Stomach (tissue), 9 donors: ENCODE data around the gene AMBP. TPM values are rescaled to one million over a fixed set of nuclear protein-coding genes. Genes with fewer than 3 reads are reported as not detected.

Source experiments
- DNase-seq, 2 donors: peaks; one replicate each; pipeline versions ENCODE4 v3.0.0 to v3.0.0-alpha.2; 2013 to 2019
- H3K27ac ChIP-seq, 5 donors: fragments of 200-600 bp in 4 of 5; sonication (generic) in 4 of 5; one replicate each; pipeline ENCODE4 v1.5.1; 2013 to 2019; ENCODE audit warnings: mild to moderate bottlenecking in 1 of 5, moderate library complexity in 1 of 5
- H3K27me3 ChIP-seq, 3 donors: fragments of 200-600 bp; sonication (generic); one replicate each; pipeline ENCODE4 v1.5.1; 2017 to 2019; ENCODE audit warnings: mixed run types in 1 of 3
- H3K36me3 ChIP-seq, 4 donors: fragments of 200-600 bp; sonication (generic); 1 replicate in 3 of 4; 2 replicates in 1 of 4; pipeline ENCODE4 v1.5.1; 2016 to 2019
- H3K4me1 ChIP-seq, 4 donors: fragments of 200-600 bp; sonication (generic); one replicate each; pipeline ENCODE4 v1.5.1; 2016 to 2019
- H3K4me3 ChIP-seq, 4 donors: fragments of 200-600 bp; sonication (generic) in 3 of 4; one replicate each; pipeline ENCODE4 v1.5.1; 2016 to 2019; ENCODE audit warnings: mild to moderate bottlenecking in 1 of 4
- H3K9me3 ChIP-seq, 4 donors: fragments of 200-600 bp; sonication (generic); one replicate each; pipeline ENCODE4 v1.5.1; 2016 to 2019
- EP300 ChIP-seq: sonication (generic); formaldehyde crosslinking; IDR thresholded peaks from one replicate; pipeline ENCODE4 v1.6.1; 2017; ENCODE audit warnings: antibody characterized with exemption
- POLR2A ChIP-seq, 4 donors: fragments of 450-650 bp; IDR thresholded peaks; one replicate each; pipeline ENCODE4 v1.6.1; 2016; ENCODE audit warnings: antibody characterized with exemption in 4 of 4, control low read depth in 2 of 4, mild to moderate bottlenecking in 1 of 4, moderate library complexity in 1 of 4
- POLR2AphosphoS5 ChIP-seq, 3 donors: sonication (generic); formaldehyde crosslinking; IDR thresholded peaks; one replicate each; pipeline ENCODE4 v1.6.1; 2016; ENCODE audit warnings: antibody characterized with exemption in 3 of 3
- WGBS, 5 donors: extraction: QIAGEN DNeasy Blood & Tissue Kit in 3 of 5; methylation state at CpG; one replicate each; pipeline versions ENCODE4 v1.1.5 to v1.1.7; 2013 to 2018; 5-methylcytosine and 5-hydroxymethylcytosine counted together
- intact Hi-C: fragments of 100-400 bp; cut with DNase I; formaldehyde crosslinking; loops from one replicate; pipeline ENCODE4 v1.15.1; 2023; ENCODE audit warnings: low total_unique reads
- polyA plus RNA-seq, 3 donors: library from polyadenylated mRNA; stranded (reverse); fragments of 200-250 nt; gene quantifications; one replicate each; pipeline ENCODE4 v1.2.3, GENCODE V29; 2013
- total RNA-seq, 5 donors: library from RNA; depleted of rRNA; stranded (reverse); fragments of >200 nt; gene quantifications; one replicate each; pipeline versions ENCODE4 v1.1.0 to v1.2.3, GENCODE V29; 2014 to 2016
- TF ChIP-seq, protein P1 (sequence below), 7 experiments: fragments of 450-650 bp in 4 of 7; fragments of 200-600 bp in 3 of 7; sonication (generic) in 3 of 7; IDR thresholded peaks; one replicate each; pipeline ENCODE4 v1.5.1; 2016 to 2019; ENCODE audit warnings: antibody characterized with exemption in 7 of 7, control low read depth in 2 of 7, mild to moderate bottlenecking in 1 of 7
- donor health status: healthy with polysubstance abuse.
- donor health status: Bipolar disorder and iron deficiency.
- donor health status: healthy.

Gene AMBP
- total and polyA plus RNA-seq, 8 donors = 0.89 to 3.3 (median 2.5) TPM; not detected in 2

DNA sequence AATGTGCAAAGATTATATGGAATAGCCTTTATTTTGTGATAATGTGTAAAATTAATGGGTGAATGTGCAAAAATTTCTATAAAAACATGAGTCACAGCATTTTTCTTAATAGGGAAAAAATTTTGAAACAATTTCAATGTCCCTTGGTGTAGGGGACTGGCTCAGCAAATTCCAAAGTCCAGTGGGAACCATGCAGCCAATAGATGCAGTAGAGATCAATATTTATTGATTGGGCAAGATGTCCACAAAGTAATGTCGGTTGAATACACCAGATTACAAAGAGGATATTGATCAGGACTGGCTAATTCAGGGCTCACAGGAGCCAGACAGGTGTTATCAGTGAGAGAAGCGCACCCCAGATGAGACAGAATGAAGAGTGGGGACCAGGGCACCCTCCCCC is 62.5 kb downstream of the AMBP start:
- Histone ChIP-seq H3K36me3 (peaks cover 13 to 76% (median 67%) of the 10 kb centered on the region in 4 donors), H3K9me3 (peaks cover 0 to 5% (median 0%) of the 10 kb centered on the region in 4 donors), H3K27ac (no peak overlapping the region), H3K27me3 (no peaks in the 10 kb centered on the region), H3K4me1 (no peaks in the 10 kb centered on the region), H3K4me3 (no peak overlapping the region)
- intact Hi-C loops = no loop called here
- TF ChIP-seq, protein P1, sequence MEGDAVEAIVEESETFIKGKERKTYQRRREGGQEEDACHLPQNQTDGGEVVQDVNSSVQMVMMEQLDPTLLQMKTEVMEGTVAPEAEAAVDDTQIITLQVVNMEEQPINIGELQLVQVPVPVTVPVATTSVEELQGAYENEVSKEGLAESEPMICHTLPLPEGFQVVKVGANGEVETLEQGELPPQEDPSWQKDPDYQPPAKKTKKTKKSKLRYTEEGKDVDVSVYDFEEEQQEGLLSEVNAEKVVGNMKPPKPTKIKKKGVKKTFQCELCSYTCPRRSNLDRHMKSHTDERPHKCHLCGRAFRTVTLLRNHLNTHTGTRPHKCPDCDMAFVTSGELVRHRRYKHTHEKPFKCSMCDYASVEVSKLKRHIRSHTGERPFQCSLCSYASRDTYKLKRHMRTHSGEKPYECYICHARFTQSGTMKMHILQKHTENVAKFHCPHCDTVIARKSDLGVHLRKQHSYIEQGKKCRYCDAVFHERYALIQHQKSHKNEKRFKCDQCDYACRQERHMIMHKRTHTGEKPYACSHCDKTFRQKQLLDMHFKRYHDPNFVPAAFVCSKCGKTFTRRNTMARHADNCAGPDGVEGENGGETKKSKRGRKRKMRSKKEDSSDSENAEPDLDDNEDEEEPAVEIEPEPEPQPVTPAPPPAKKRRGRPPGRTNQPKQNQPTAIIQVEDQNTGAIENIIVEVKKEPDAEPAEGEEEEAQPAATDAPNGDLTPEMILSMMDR (IDR thresholded peaks at IDR 0.05) = no peak
- TF ChIP-seq POLR2AphosphoS5 (IDR thresholded peaks at IDR 0.05) = no peak
- no peak for TF ChIP-seq POLR2A (IDR thresholded peaks at IDR 0.05)
- no peak for TF ChIP-seq EP300
- no peak for DNase-seq
- WGBS, 5 donors = 83 to 93% (median 88%) methylated on average over 2 of the region's 2 CpGs

DNA sequence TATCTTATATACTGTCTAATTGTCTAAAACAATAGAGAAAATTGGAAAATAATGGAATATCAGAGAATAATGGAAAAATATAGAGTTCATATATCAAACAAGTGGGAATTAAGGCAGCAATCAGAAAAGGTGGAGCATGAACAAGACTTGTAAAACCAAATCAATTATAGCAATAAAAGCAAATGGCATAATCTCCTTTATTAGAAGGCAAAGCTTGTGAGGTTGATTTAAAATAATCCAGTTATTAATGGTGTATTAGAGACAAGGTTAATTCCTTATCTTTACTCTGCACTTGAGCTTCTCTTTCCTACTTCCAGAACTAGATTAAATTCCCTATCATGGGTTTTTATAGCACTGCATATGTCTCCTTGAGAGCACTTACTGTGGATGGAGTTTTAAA is 64.1 kb downstream of the AMBP start:
- TF ChIP-seq, protein P1 (IDR thresholded peaks at IDR 0.05) = no peak
- TF ChIP-seq EP300 (no peak), POLR2A (IDR thresholded peaks at IDR 0.05) (no peak), POLR2AphosphoS5 (IDR thresholded peaks at IDR 0.05) (no peak)
- H3K4me3 ChIP-seq = no peak overlapping the region
- no peaks in the 10 kb centered on the region for H3K27me3 ChIP-seq
- H3K9me3 ChIP-seq = peaks cover 0 to 5% (median 0%) of the 10 kb centered on the region in 4 donors
- no peak overlapping the region for H3K27ac ChIP-seq
- intact Hi-C loops = no loop called here
- no peaks in the 10 kb centered on the region for H3K4me1 ChIP-seq
- peaks cover 13 to 70% (median 63%) of the 10 kb centered on the region in 4 donors for H3K36me3 ChIP-seq
- no peak for DNase-seq

DNA sequence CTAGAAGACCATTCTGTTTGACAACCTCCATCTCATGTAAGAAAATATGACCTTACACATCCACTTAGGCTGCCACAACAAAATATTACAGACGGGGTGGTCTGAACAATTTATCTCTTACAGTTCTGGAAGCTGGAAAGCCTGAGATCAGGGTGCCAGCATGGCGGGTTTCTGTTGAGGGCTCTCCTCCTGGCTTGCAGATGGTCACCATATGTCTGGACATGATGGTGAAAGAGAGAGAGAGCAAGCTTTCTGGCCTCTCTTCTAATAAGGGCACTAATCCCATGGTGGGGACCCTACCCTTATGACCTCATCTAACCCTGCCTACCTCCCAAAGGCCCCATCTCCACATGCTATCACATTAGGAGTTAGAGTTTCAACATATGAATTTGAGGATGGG is 66.0 kb downstream of the AMBP start:
- no peaks in the 10 kb centered on the region for H3K4me1 ChIP-seq
- TF ChIP-seq POLR2AphosphoS5 (IDR thresholded peaks at IDR 0.05) (no peak), POLR2A (IDR thresholded peaks at IDR 0.05) (no peak), EP300 (no peak)
- TF ChIP-seq, protein P1 (IDR thresholded peaks at IDR 0.05) = no peak
- H3K36me3 ChIP-seq = peaks cover 2 to 70% (median 63%) of the 10 kb centered on the region in 4 donors
- intact Hi-C loops = no loop called here
- 72 to 98% (median 79%) methylated on average over 2 of the region's 2 CpGs for WGBS, 5 donors
- no peak overlapping the region for H3K4me3 ChIP-seq
- no peaks in the 10 kb centered on the region for H3K27me3 ChIP-seq
- no peak for DNase-seq
- no peak overlapping the region for H3K27ac ChIP-seq
- peaks cover 0 to 5% (median 0%) of the 10 kb centered on the region in 4 donors for H3K9me3 ChIP-seq

DNA sequence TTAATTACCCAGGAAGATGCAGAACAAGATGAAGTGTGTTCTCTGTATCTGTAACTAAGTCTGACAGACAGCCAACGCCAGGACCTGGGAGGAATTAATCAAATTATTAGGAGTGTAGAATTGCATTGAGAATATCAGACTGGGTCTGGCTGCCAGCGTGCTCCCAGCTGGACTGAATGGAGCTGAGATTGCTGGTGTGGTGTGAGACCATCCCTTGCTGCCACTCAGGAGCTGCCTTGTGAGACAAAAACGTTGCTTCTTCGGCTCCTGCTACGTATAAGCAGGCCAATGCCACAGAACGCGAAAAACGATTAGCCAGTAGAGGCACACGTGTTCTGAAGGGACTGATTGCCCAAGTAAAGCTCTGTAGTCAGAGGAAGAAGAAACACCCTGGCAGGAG is 66.8 kb downstream of the AMBP start:
- no peaks in the 10 kb centered on the region for H3K27me3 ChIP-seq
- H3K36me3 ChIP-seq = peaks cover 0 to 70% (median 63%) of the 10 kb centered on the region in 4 donors
- intact Hi-C loops = no loop called here
- 84 to 91% (median 90%) methylated on average over 9 of the region's 9 CpGs for WGBS, 5 donors
- no peak overlapping the region for H3K27ac ChIP-seq
- no peak overlapping the region for H3K4me3 ChIP-seq
- H3K9me3 ChIP-seq = peaks cover 0 to 5% (median 0%) of the 10 kb centered on the region in 4 donors
- TF ChIP-seq EP300 (no peak), POLR2A (IDR thresholded peaks at IDR 0.05) (no peak), POLR2AphosphoS5 (IDR thresholded peaks at IDR 0.05) (no peak)
- TF ChIP-seq, protein P1 (IDR thresholded peaks at IDR 0.05) = no peak
- no peaks in the 10 kb centered on the region for H3K4me1 ChIP-seq
- DNase-seq = no peak

Other genes with a start within 250 kb of the AMBP start
- 10 to 100 TPM in 3 of 5 donors, 1 to 10 TPM in 2; 2.3 to 19.8 (median 13.4) TPM for gene ZNF618, start 202.0 kb downstream of the AMBP start, total RNA-seq
- gene ZNF618, start 202.0 kb downstream of the AMBP start, polyA plus RNA-seq = 1 to 10 TPM; 1.2 to 3.0 (median 1.5) TPM
- 10 to 100 TPM in 4 of 5 donors, 1 to 10 TPM in 1; 3.9 to 79.4 (median 18.7) TPM for gene KIF12, start 21.0 kb upstream of the AMBP start, total RNA-seq
- gene KIF12, start 21.0 kb upstream of the AMBP start, polyA plus RNA-seq = 10 to 100 TPM in 2 of 3 donors, 1 to 10 TPM in 1; 4.1 to 20.0 (median 13.9) TPM
- gene COL27A1, start 77.2 kb upstream of the AMBP start, total RNA-seq = 10 to 100 TPM in 3 of 5 donors, 1 to 10 TPM in 2; 2.9 to 26.3 (median 21.1) TPM
- 1 to 10 TPM; 3.4 to 7.1 (median 5.6) TPM for gene COL27A1, start 77.2 kb upstream of the AMBP start, polyA plus RNA-seq
- gene ORM1, start 244.8 kb upstream of the AMBP start, total RNA-seq = 1 to 10 TPM in 2 of 5 donors, not detected in 3; 1.6 to 2.2 TPM
- 10 to 100 TPM in 1 of 3 donors, 1 to 10 TPM in 2; 2.9 to 14.8 (median 3.9) TPM for gene ORM1, start 244.8 kb upstream of the AMBP start, polyA plus RNA-seq